ENCODE data around the gene MASP1.

- TF ChIP-seq POLR2AphosphoS5 (IDR thresholded peaks at IDR 0.05; ENCODE audit: low read depth) (no peak), CTCF (conservative IDR thresholded peaks at IDR 0.05; ENCODE audit: low read depth in 2 of 2) (no peak), EZH2phosphoT487 (IDR thresholded peaks at IDR 0.05; ENCODE audit: unreplicated experiment) (no peak), EZH2 (IDR thresholded peaks at IDR 0.05; ENCODE audit: low read depth, unreplicated experiment) (no peak)
These were observed 14.4 kb downstream of the MASP1 start for GRCh38 chr3:187277129-187277462.
